ENCODE results near the gene UFD1. TPM values are rescaled to one million over a fixed set of nuclear protein-coding genes. Genes with fewer than 3 reads are reported as not detected.

UFD1 gene
- total and polyA plus RNA-seq, 2 of the 13 experiments (the other 11 are each of a cell fraction or from before 2014, with no cell fraction given), result 47.9 to 51.1 TPM

GRCh38 chr22:19479355-19480172 is 571 bp upstream of the UFD1 start, which contains the start of gene CDC45 (continued):
- TF ChIP-seq AHDC1 (CRISPR knock-in tag; IDR thresholded peaks at IDR 0.05; ENCODE audit: borderline replicate concordance) (0 out of 2 replicates have a peak, but pooled peaks have one; percentile 15), CHCHD3 (CRISPR knock-in tag; IDR thresholded peaks at IDR 0.05) (no peak), CENPBD1 (CRISPR knock-in tag; IDR thresholded peaks at IDR 0.05; ENCODE audit: borderline replicate concordance, low read depth) (no peak), ZNF468 (CRISPR knock-in tag; IDR thresholded peaks at IDR 0.05) (0 out of 2 replicates have a peak, but pooled peaks have one; percentile 31), HNRNPUL1 (IDR thresholded peaks at IDR 0.05; ENCODE audit: low read depth, low read length) (no peak), ZSCAN5A (CRISPR knock-in tag; IDR thresholded peaks at IDR 0.05; ENCODE audit: borderline replicate concordance) (no peak), PHF21A (CRISPR knock-in tag; IDR thresholded peaks at IDR 0.05) (peak; percentile 64), ATRX (CRISPR knock-in tag; IDR thresholded peaks at IDR 0.05; ENCODE audit: borderline replicate concordance) (no peak), CCAR2 (optimal IDR thresholded peaks at IDR 0.05; ENCODE audit: low read depth, low read length) (peak; percentile 84), RBM22 (optimal IDR thresholded peaks at IDR 0.05; ENCODE audit: low read length) (no peak), AFF4 (CRISPR knock-in tag; IDR thresholded peaks at IDR 0.05) (no peak), NKX3-1 (CRISPR knock-in tag; IDR thresholded peaks at IDR 0.05) (no peak), ZFP37 (CRISPR knock-in tag; IDR thresholded peaks at IDR 0.05; ENCODE audit: borderline replicate concordance) (no peak), CEBPB (IDR thresholded peaks at IDR 0.05; ENCODE audit: borderline replicate concordance, low read depth, low read length) (no peak), ZNF784 (CRISPR knock-in tag; IDR thresholded peaks at IDR 0.05; ENCODE audit: borderline replicate concordance) (0 out of 2 replicates have a peak, but pooled peaks have one; percentile 34), ATM (IDR thresholded peaks at IDR 0.05; ENCODE audit: borderline replicate concordance) (no peak)

All from HepG2 (cell line).